Measurements from ENCODE around the gene RIN3. TPM values are rescaled to one million over a fixed set of nuclear protein-coding genes. Genes with fewer than 3 reads are reported as not detected.

The RIN3 gene
- total RNA-seq, 1 donor from 2014 or later: 2.9 TPM

DNA sequence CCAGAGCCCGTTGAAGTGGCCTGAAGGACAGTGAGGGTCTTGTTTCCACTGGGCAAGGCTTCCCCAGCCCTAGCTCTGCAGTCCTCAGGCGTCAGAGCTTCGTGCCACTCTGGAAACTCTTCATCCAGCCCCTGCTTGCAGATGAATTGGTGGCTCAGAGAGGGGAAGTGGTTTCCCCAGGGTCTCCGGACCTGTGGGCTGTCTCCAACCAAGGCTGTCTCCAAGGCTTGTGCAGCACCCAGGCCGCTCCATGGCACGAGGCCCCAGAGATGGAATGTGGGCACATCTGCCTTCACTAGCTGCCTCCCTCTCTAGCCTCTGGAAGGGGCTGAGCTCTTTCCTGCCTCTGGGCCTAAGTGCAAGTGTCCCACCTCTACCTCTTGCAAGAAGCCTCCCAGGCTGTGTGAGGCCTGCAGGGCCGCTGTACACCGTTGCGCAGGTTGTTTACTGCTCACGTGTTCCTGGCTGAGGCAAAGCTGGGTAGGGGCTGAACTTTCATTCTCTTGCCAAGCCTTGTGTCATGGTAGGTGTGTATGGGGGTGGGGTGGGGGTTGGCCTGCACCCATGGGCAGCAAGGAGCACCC lies 11.1 kb downstream of the RIN3 start:
- DNase-seq (ENCODE audit: low read depth) (no peak), FAIRE-seq (no peak)
- no peak for TF ChIP-seq CTCF (IDR thresholded peaks at IDR 0.05; ENCODE audit: insufficient read depth, low read length, severe bottlenecking)
- no peaks in the 10 kb centered on the region for H3K36me3 ChIP-seq (ENCODE audit: control insufficient read depth, insufficient read depth, low read length)
- no peak overlapping the region for H3K4me3 ChIP-seq (ENCODE audit: low read depth, low read length)
- H3K27me3 ChIP-seq (ENCODE audit: control insufficient read depth, insufficient read depth, low read length): no peaks in the 10 kb centered on the region

GRCh38 chr14:92525322-92526095 lies 11.9 kb downstream of the RIN3 start:
- Histone ChIP-seq H3K27me3 (ENCODE audit: control insufficient read depth, insufficient read depth, low read length) (no peaks in the 10 kb centered on the region), H3K4me3 (ENCODE audit: low read depth, low read length) (no peak overlapping the region), H3K36me3 (ENCODE audit: control insufficient read depth, insufficient read depth, low read length) (no peaks in the 10 kb centered on the region)
- no peak for DNase-seq (ENCODE audit: low read depth)
- TF ChIP-seq CTCF (IDR thresholded peaks at IDR 0.05; ENCODE audit: insufficient read depth, low read length, severe bottlenecking): no peak
- FAIRE-seq: no peak

GRCh38 chr14:92527721-92528120 lies 14.1 kb downstream of the RIN3 start:
- Histone ChIP-seq H3K4me3 (ENCODE audit: low read depth, low read length) (no peak overlapping the region), H3K27me3 (ENCODE audit: control insufficient read depth, insufficient read depth, low read length) (no peaks in the 10 kb centered on the region), H3K36me3 (ENCODE audit: control insufficient read depth, insufficient read depth, low read length) (no peaks in the 10 kb centered on the region)
- no peak for TF ChIP-seq CTCF (IDR thresholded peaks at IDR 0.05; ENCODE audit: insufficient read depth, low read length, severe bottlenecking)
- FAIRE-seq (peak; percentile 32), DNase-seq (ENCODE audit: low read depth) (no peak)

- DNase-seq (ENCODE audit: low read depth): no peak
- no peak for FAIRE-seq
- no peak overlapping the region for H3K4me3 ChIP-seq (ENCODE audit: low read depth, low read length)
- H3K27me3 ChIP-seq (ENCODE audit: control insufficient read depth, insufficient read depth, low read length): no peaks in the 10 kb centered on the region
- no peak for TF ChIP-seq CTCF (IDR thresholded peaks at IDR 0.05; ENCODE audit: insufficient read depth, low read length, severe bottlenecking)
- H3K36me3 ChIP-seq (ENCODE audit: control insufficient read depth, insufficient read depth, low read length): no peaks in the 10 kb centered on the region
These were observed 15.0 kb downstream of the RIN3 start for GRCh38 chr14:92528486-92529100.

GRCh38 chr14:92529903-92530302 lies 16.3 kb downstream of the RIN3 start:
- H3K36me3 ChIP-seq (ENCODE audit: control insufficient read depth, insufficient read depth, low read length): no peaks in the 10 kb centered on the region
- DNase-seq (ENCODE audit: low read depth) (no peak), FAIRE-seq (no peak)
- H3K27me3 ChIP-seq (ENCODE audit: control insufficient read depth, insufficient read depth, low read length): no peaks in the 10 kb centered on the region
- no peak for TF ChIP-seq CTCF (IDR thresholded peaks at IDR 0.05; ENCODE audit: insufficient read depth, low read length, severe bottlenecking)
- no peak overlapping the region for H3K4me3 ChIP-seq (ENCODE audit: low read depth, low read length)
